ENCODE data around the gene ACP7. TPM values are rescaled to one million over a fixed set of nuclear protein-coding genes. Genes with fewer than 3 reads are reported as not detected.
"Not testable (repeated sequence)": the region's sequence is repeated elsewhere in the genome, so short reads cannot be mapped to it uniquely, and the experiment has no call there.

Gene ACP7
- total RNA-seq, 1 experiment from 2014 or later: not detected

DNA sequence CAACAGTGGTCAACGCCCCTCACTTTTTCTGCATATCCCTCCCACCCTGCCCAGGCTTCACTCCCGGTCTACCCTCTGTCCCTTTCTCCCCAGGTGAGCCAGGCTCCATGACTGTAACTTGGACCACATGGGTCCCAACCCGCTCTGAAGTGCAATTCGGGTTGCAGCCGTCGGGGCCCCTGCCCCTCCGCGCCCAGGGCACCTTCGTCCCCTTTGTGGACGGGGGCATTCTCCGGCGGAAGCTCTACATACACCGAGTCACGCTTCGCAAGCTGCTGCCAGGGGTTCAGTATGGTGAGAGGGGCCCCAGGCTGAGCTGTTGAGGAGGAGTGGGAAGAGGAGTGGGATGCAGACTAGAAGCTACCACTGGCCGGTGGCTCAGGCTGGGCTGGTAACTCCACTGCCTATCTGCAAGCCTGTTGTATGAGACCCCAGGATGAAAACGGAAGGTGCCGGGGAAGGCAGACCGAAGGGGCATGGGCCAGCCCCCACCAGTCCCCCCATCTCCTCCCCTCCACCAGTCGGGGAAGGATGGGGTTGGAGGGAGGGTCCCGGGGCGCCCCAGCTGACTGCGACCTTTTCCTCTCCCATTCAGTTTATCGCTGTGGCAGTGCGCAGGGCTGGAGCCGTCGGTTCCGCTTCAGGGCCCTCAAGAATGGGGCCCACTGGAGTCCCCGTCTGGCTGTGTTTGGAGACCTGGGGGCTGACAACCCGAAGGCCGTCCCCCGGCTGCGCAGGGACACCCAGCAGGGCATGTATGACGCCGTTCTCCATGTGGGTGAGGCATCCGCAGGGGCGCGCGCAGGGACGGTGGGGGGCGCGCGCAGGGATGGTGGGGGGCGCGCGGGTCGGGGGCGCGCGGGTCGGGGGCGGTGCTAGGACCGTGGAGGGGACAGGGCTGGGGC, 14.4 kb downstream of the ACP7 start:
- in situ Hi-C loops (cut with HindIII; ENCODE audit: low pct_unique_long_range_greater_than_20kb, low sequenced_read_pairs): no loop called here
- no peak for DNase-seq (ENCODE audit: low read depth)

DNA sequence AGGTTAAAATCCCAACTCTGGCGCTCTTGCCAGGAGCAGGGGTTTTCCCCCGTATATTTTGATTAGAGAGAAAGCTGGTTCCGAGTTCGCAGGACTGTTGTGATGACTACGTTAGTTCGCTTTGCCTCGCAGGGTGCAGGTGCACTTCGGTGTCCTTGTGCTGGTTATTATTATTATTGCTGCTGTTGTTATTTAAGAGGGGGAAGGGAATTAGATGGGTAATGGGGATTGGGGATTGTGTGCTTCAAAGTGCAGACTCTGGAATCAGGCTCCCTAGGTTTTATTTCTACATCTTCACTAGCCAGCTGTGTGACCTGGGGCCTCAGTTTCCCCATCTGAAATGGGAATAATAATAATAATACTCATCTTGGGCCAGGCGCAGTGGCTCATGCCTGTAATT, 15.2 kb downstream of the ACP7 start:
- DNase-seq (ENCODE audit: low read depth): no peak
- in situ Hi-C loops (cut with HindIII; ENCODE audit: low pct_unique_long_range_greater_than_20kb, low sequenced_read_pairs): no loop called here

DNA sequence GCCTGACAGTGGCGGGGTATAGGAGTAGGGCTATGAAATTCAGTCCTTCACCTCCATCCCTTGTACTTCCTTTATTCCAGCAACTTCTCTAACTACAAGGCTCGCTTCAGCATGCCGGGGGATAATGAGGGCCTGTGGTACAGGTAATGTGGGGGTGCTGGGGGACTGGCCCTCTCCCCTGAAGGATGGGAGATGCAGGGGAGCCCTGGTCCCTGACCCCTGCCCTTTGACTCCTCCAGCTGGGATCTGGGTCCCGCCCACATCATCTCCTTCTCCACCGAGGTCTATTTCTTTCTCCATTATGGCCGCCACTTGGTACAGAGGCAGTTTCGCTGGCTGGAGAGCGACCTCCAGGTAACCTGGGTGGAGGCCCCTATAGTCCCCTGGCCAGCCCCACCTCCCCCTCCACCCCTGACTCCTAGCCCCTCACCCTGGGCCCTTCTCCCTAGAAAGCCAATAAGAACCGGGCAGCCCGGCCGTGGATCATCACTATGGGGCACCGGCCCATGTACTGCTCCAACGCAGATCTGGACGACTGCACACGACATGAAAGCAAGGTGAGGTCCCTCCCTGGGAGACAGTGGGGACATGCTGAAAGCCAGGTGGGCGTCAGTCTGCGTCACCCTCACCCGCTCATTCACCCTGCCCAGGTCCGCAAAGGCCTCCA, 16.5 kb downstream of the ACP7 start:
- in situ Hi-C loops (cut with HindIII; ENCODE audit: low pct_unique_long_range_greater_than_20kb, low sequenced_read_pairs): no loop called here

DNA sequence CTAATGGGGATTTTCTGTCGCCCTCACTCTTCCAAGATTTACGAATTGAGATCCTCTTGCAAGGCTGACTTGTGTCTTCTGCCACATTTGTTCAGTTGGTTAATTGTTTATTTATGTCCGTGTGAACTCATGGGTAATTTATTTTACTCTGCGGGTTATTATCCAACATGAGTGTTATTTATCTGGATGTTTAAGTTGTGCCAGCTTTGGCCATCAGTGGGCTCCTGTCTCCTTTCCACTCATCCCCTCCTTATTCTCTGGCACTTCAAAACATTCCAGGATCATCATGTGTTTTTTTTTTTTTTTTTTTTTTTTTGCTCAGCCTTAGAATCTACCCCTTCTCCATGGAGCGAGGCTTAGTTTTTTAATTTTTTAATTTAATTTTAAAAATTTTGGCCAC, 19.0 kb downstream of the ACP7 start:
- in situ Hi-C loops (cut with HindIII; ENCODE audit: low pct_unique_long_range_greater_than_20kb, low sequenced_read_pairs): no loop called here
- DNase-seq (ENCODE audit: low read depth): peak; percentile 37

More for the DNA sequence above, 16.5 kb downstream of the ACP7 start:
- DNase-seq (ENCODE audit: low read depth): no peak

DNA sequence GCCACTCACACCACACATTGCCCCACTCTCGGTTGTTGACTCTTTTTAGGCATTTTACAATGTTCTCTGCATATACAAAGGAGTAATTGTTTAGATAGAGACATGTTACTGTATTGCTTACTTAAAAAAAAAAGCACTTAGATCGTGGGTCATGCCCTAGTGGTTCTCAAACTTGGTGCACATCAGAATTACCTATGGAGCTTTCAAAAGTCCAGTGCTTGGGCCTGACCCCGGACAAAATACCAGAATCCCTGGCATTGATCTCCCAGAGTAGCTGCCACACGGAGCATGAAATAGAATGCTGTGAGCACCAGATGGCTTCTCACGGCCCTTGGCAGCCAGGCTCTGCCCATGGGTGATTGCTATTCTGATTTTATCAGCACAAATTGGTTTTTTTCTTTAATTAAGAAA, 20.0 kb downstream of the ACP7 start:
- no peak for DNase-seq (ENCODE audit: low read depth)
- in situ Hi-C loops (cut with HindIII; ENCODE audit: low pct_unique_long_range_greater_than_20kb, low sequenced_read_pairs): no loop called here

DNA sequence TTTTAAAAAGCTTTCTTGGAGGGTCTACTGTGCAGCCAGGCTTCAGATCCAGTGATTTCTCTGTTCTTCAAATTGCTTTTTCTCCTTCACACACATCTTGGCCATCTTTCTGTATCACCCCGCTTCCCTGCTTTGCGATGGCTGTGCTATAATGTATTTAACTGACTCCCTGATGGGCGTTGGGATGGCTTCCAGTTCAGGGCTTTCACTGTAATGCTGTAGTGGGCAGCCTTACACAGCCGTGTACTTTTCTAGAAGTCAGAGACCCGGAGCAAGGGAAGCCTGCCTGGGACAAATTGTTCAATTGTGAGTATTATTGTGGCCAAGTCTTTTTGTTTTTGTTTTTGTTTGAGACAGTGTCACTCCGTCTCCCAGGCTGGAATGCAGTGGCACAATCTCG, 22.0 kb downstream of the ACP7 start:
- DNase-seq (ENCODE audit: low read depth): no peak
- in situ Hi-C loops (cut with HindIII; ENCODE audit: low pct_unique_long_range_greater_than_20kb, low sequenced_read_pairs): no loop called here

DNA sequence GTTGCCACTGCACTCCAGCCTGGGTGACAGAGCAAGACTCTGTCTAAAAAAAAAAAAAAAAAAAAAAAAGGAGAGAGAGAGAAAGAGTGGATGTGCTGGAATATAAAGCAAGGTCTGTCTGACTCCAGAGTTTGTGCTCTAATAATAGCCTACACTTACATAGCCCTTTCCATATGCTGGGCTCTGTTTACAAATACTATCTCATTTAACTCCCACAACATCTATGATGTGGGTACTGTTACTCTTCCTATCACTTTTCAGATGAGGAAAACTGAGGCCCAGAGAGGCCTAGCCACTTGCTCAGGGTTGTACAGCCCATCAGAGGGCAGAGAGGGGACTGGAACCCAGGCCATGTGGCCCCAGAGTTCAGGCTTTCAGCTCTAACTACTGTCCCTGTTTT, 25.5 kb downstream of the ACP7 start:
- in situ Hi-C loops (cut with HindIII; ENCODE audit: low pct_unique_long_range_greater_than_20kb, low sequenced_read_pairs): no loop called here
- no peak for DNase-seq (ENCODE audit: low read depth)

DNA sequence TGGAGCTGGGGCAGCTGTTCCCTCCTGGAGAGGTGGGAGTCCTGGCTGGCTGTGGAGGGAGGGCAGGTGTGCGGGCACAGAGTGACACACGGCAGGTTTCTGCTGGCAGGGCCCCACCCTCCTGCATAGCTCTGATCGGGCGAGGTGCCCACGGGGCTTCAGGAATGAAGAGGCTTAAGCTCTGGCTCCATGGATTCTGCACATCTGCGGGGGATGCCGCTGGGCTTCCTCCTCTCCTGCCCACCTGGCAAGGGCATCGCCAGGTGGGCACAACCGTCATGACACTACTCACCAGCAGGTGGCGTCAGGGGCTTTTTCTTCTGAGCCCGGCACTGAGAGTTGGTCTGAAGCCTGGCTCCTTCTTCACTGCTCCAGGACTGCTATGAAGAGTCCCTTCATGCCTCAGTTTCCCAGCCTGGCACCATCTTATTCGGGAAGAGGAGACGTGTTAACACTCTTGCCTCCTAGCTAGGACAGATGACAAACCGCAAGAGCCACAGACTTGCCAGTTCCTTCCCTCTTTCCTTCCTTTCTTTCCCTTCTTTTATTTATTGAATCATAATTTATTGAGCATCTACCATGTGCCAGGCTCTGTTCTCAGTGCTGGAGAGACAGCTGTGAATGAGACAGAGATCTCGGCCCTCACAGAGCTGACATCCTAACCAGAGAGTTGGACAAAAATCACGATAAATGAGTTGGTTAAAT, 26.2 kb downstream of the ACP7 start:
- in situ Hi-C loops (cut with HindIII; ENCODE audit: low pct_unique_long_range_greater_than_20kb, low sequenced_read_pairs): no loop called here
- peak; percentile 54 for DNase-seq (ENCODE audit: low read depth)

DNA sequence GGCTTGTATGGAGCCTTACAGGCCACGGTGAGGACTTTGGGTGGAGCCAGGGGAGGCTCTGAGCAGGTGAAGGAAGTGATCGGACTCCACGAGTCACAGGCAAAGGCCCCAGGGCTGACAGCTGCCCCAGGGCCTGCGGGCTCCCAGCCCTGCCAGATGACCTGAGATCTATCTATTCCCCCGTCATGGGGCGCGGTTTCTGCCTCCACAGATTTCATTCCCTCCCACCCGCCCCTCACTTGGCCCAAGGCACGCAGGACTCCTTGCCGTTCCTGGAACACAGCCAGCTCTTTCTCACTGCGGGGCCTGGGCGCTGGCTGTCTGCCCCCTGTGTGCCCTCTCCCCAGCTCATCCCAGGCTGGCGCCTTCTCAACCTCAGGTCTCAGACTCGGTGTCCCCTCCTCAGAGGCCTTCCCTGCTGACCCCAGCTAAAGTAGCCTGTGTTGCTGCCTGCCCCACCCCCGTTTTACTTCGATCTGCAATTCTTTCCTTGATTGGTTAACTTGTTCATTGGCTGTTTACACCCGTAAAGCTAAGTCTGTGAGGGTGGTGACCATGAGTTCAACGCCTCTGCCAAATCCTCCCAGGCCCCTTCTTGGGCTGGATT, 27.5 kb downstream of the ACP7 start:
- DNase-seq (ENCODE audit: low read depth): peak; percentile 61
- in situ Hi-C loops (cut with HindIII; ENCODE audit: low pct_unique_long_range_greater_than_20kb, low sequenced_read_pairs): no loop called here

DNA sequence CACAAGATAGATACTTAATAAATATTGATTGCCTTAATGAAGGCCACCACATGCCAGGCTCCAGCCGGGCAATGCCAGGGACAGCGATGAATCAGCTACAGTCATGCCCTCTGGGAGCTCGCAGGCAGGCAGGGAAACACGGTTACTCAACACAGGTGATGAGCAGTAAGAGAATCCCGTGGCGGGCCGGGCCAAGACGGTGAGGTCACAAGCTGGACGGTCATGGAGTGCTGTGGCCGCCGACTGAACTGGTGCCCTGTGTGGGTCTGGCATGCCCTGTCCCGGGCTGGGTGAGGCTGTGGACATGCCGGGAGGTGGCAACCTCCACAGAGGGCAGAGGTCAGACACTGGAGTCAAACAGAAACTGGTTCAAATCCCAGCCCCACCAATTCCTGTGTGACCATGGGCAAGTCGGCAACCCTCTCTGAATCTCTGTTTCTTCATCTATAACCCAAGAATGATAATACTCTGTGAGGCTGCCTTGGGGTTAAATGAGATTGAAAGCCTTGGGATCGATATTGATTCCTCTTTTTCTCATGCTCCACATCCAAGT, 28.2 kb downstream of the ACP7 start:
- in situ Hi-C loops (cut with HindIII; ENCODE audit: low pct_unique_long_range_greater_than_20kb, low sequenced_read_pairs): no loop called here
- peak; percentile 85 for DNase-seq (ENCODE audit: low read depth)

DNA sequence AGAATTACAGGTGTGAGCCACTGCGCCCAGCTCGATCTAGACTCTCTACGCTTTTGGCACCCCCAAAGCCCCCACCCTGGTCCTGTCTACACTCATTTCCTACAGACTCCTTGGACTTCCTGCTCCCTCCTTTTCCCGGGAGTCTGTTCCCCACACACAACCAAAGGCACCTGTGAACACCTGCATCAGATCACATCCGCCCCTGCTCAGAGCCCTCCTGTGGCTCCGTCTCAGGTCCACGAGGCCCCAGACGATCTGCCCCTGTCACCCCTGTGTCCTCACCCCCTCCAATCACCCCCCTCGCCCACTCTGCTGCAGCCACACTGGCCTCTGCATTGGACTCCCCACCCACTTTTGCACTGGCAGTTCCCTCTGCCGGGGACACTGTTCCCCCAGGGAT, 29.0 kb downstream of the ACP7 start:
- DNase-seq (ENCODE audit: low read depth): no peak
- in situ Hi-C loops (cut with HindIII; ENCODE audit: low pct_unique_long_range_greater_than_20kb, low sequenced_read_pairs): no loop called here

DNA sequence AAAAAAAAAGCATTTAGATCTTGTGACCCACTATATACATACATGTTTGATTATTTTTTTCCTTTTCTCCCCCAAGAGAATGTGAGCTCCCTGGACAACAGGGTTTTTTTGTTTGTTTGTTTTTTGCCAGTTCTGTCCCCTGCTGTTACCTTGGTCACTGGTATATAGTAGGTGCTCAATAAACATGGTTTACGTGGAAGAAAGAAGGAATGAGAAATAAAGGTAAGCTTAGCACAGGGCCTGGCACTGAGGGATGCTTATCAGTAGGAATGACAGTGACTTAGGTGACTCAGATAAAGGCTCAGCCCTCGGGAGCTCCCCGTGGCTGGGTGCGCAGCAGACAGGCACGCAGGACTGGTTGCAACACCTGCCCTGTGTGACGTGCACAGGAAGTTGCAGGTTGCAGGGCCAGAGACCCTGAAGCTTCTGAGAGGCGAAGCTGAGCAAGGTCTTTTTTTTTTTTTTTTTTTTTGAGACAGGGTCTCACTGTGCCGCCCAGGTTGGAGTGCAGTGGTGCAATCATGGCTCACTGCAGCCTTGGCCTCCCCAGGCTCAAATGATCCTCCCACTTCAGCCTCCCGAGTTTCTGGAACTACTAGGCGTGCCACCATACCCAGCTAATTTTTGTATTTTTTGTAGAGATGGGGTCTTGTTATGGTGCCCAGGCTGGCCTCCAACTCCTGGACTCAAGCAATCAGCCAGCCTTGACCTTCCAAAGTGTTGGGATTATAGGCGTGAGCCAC, 31.1 kb downstream of the ACP7 start:
- no peak for DNase-seq (ENCODE audit: low read depth)
- in situ Hi-C loops (cut with HindIII; ENCODE audit: low pct_unique_long_range_greater_than_20kb, low sequenced_read_pairs): no loop called here

DNA sequence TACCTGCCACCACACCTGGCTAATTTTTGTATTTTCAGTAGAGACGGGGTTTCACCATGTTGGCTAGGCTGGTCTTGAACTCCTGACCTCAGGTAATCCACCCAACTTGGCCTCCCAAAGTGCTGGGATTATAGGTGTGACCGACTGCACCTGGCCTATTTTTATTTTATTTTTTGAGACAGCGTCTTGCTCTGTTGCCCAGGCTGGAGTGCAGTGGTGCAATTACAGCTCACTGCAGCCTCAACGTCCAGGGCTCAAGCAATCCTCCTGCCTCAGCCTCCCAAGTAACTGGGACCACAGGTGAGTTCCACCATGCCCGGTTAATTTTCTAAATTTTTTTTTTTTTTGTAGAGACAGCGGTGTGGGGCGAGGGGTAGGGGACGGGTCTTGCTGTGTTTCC, 32.9 kb downstream of the ACP7 start:
- in situ Hi-C loops (cut with HindIII; ENCODE audit: low pct_unique_long_range_greater_than_20kb, low sequenced_read_pairs); DNase-seq (ENCODE audit: low read depth): not testable (repeated sequence)

DNA sequence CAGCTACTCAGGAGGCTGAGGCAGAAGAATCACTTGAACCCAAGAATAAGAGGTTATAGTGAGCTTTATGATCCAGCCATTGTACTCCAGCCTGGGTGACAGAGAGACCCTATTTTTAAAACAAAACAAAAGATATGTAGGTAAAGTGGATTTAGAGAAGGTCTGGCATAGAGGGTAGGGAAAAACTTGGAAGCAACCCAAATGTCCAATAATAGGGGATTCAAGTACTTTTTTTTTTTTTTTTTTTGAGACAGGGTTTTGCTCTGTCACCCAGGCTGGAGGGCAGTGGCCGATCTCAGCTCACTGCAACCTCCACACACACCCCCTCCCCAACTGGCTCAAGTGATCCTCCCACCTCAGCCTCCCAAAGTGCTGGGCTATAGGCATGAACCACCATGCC, 35.7 kb downstream of the ACP7 start:
- in situ Hi-C loops (cut with HindIII; ENCODE audit: low pct_unique_long_range_greater_than_20kb, low sequenced_read_pairs): no loop called here
- DNase-seq (ENCODE audit: low read depth): no peak

DNA sequence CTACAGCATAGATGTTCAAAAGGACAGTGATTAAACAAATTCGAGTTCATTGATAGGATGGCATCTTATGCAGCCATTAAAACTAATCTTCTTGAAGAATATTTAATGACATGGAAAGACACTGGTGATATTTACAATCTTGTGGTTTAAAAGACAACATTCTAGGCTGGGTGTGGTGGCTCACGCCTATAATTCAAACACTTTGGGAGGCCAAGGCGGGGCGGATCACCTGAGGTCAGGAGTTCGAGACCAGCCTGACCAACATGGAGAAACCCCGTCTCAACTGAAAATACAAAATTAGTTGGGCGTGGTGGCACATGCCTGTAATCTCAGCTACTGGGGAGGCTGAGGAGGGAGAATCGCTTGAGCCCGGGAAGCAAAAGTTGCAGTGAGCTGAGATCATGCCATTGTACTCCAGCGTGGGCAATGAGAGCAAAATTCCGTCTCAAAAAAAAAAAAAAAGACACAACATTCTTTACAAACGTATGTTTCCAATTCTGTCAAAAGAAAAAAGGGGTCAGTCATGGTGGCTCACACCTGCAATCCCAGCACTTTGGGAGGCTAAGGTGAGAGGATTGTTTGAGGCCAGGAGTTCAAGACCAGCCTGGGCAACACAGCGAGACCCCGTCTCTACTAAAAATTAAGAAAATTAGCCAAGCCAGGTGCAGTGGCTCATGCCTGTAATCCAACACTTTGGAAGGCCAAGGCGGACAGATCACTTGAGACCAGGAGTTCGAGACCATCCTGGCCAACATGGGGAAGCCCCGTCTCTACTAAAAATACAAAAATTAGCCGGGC, 39.0 kb downstream of the ACP7 start:
- in situ Hi-C loops (cut with HindIII; ENCODE audit: low pct_unique_long_range_greater_than_20kb, low sequenced_read_pairs): no loop called here
- no peak for DNase-seq (ENCODE audit: low read depth)

DNA sequence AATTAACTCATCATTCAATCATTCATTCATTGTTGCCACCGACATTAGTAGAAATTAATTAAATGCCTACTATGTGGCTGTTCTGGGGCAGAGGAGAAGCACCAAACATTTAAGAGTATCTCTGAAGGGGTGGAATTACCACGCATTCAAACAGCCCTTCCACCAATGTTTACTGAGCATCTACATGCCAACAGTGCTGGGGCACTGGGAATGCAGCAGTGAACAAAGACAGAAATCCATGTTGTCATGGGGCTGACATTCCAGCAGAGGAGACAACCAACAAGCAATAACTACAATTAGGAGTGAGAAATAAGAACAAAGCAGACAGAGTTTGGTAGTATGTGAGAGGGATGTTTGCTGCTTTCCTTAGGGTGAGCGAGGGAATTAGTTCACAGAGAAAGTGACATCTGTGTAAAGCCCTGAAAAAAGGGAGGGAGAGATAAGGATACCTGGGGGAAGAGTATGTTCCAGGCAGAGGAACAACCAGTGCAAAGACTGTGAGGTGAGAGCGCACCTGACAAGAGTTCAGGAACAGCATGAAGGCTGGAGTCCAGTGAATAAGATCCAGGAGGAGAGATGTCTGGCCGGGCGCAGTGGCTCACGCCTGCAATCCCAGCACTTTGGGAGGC, 40.1 kb downstream of the ACP7 start:
- in situ Hi-C loops (cut with HindIII; ENCODE audit: low pct_unique_long_range_greater_than_20kb, low sequenced_read_pairs): no loop called here
- DNase-seq (ENCODE audit: low read depth): no peak

DNA sequence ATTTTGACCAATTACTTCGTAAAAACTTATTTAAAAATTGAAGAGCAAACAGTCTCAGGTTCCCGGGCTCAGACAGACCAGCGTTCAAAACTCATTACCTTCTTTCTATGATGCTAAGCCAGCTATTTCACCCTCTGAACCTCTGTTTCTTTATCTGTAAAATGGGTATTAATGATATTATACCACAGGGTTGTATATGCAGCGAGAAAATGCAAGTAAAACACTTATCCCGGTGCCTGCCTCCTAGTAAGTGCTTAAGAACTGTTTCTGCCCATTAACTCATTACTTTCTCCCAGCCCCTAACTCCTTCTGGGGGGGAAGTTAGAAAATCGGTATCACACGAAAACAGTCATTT, 41.0 kb downstream of the ACP7 start:
- in situ Hi-C loops (cut with HindIII; ENCODE audit: low pct_unique_long_range_greater_than_20kb, low sequenced_read_pairs): no loop called here
- DNase-seq (ENCODE audit: low read depth): no peak

Measured in Caki2 (cell line).